ENCODE data around the gene EMILIN1.

GRCh38 chr2:27078267-27079194 is at the start of gene EMILIN1:
- TF ChIP-seq CTCF (IDR thresholded peaks at IDR 0.05) (no peak), POLR2A (IDR thresholded peaks at IDR 0.05) (no peak)
